ENCODE measurements around the gene CROCC2.

DNA sequence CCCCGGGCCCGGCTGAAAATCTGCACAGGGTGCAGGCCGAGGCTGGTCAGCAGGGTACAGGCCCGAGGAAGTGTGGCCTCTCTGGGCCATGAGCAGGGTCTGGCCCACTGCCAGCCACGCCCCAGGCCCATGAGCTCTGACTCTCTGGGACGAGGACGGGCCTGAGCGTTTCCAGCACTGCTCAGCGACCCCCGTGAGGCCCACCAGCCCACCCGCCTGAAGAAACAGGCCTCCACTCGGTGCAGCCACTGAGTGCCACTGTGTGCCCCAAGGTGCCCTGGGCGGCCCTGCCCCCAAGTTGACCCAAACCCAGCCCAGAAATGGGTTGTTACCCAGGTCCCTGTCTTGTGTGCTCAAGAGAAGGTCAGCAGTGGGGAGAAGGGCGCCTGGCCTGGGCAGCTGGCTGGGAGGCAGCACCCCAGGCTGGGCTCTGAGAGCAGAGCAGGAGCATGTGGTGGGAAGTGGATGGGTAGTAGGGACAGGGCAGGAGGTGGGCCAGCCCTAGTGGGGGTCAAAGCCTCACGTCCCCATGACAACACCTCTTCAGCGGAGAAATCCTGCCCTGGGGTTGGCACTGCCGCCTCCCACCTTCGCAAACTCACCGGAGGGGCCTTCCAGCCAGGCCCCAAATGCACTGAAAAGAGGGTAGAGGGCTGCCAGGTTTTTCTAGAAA, 90.2 kb downstream of the CROCC2 start:
- TF ChIP-seq, protein P1, sequence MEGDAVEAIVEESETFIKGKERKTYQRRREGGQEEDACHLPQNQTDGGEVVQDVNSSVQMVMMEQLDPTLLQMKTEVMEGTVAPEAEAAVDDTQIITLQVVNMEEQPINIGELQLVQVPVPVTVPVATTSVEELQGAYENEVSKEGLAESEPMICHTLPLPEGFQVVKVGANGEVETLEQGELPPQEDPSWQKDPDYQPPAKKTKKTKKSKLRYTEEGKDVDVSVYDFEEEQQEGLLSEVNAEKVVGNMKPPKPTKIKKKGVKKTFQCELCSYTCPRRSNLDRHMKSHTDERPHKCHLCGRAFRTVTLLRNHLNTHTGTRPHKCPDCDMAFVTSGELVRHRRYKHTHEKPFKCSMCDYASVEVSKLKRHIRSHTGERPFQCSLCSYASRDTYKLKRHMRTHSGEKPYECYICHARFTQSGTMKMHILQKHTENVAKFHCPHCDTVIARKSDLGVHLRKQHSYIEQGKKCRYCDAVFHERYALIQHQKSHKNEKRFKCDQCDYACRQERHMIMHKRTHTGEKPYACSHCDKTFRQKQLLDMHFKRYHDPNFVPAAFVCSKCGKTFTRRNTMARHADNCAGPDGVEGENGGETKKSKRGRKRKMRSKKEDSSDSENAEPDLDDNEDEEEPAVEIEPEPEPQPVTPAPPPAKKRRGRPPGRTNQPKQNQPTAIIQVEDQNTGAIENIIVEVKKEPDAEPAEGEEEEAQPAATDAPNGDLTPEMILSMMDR (IDR thresholded peaks at IDR 0.05; ENCODE audit: insufficient read depth, low read length, poor library complexity, severe bottlenecking), result no peak
- TF ChIP-seq EZH2phosphoT487 (conservative IDR thresholded peaks at IDR 0.05; ENCODE audit: low read length), result no peak
